GM23248 (cell line): ENCODE data around the gene SOD2. TPM values are rescaled to one million over a fixed set of nuclear protein-coding genes. Genes with fewer than 3 reads are reported as not detected.

Experiments used
- DNase-seq: peaks from one replicate; pipeline ENCODE4 v3.0.0-alpha.2; 2015
- H2AFZ ChIP-seq: fragments of 200-600 bp; sonication (generic); 2 replicates; pipeline ENCODE4 v1.6.1; 2016; ENCODE audit warnings: antibody characterized with exemption
- H3F3A ChIP-seq: fragments of 200-600 bp; sonication (generic); 2 replicates; pipeline ENCODE4 v1.6.1; 2016; ENCODE audit warnings: mild to moderate bottlenecking, antibody characterized with exemption, mixed run types; ENCODE audit not compliant: insufficient read depth
- H3K27ac ChIP-seq: fragments of 200-600 bp; sonication (generic); 2 replicates; pipeline ENCODE4 v1.5.1; 2016; ENCODE audit warnings: mild to moderate bottlenecking
- H3K27me3 ChIP-seq: fragments of 200-600 bp; sonication (generic); replicated peaks from 2 replicates; pipeline ENCODE4 v1.6.1; 2016; ENCODE audit warnings: mild to moderate bottlenecking; ENCODE audit not compliant: insufficient read depth
- H3K36me3 ChIP-seq: fragments of 200-600 bp; sonication (generic); 2 replicates; pipeline ENCODE4 v1.6.1; 2016; ENCODE audit warnings: low read depth, mild to moderate bottlenecking
- H3K4me1 ChIP-seq: fragments of 200-600 bp; sonication (generic); 2 replicates; pipeline ENCODE4 v1.6.1; 2016; ENCODE audit warnings: mild to moderate bottlenecking; ENCODE audit not compliant: insufficient read depth
- H3K4me2 ChIP-seq: fragments of 200-600 bp; sonication (generic); one replicate; pipeline ENCODE4 v1.6.1; 2016; ENCODE audit warnings: mild to moderate bottlenecking; ENCODE audit not compliant: unreplicated experiment
- H3K4me3 ChIP-seq: fragments of 200-600 bp; sonication (generic); 2 replicates; pipeline ENCODE4 v1.5.1; 2016; ENCODE audit warnings: mild to moderate bottlenecking
- H3K79me2 ChIP-seq: fragments of 200-600 bp; sonication (generic); 2 replicates; pipeline ENCODE4 v1.6.1; 2016; ENCODE audit warnings: mild to moderate bottlenecking; ENCODE audit not compliant: insufficient read depth
- H3K9ac ChIP-seq: fragments of 200-600 bp; sonication (generic); 2 replicates; pipeline ENCODE4 v1.6.1; 2016; ENCODE audit warnings: mild to moderate bottlenecking
- H3K9me2 ChIP-seq: fragments of 200-600 bp; sonication (generic); 2 replicates; pipeline ENCODE4 v1.6.1; 2016; ENCODE audit warnings: mixed run types, mild to moderate bottlenecking, moderate library complexity; ENCODE audit not compliant: insufficient read depth
- H3K9me3 ChIP-seq: fragments of 200-600 bp; sonication (generic); one replicate; pipeline ENCODE4 v1.6.1; 2017; ENCODE audit warnings: low read depth
- H4K20me1 ChIP-seq: fragments of 200-600 bp; sonication (generic); 2 replicates; pipeline ENCODE4 v1.6.0; 2016; ENCODE audit not compliant: insufficient read depth
- EZH2 ChIP-seq: fragments of 200-600 bp; sonication (generic); IDR thresholded peaks from 2 replicates; pipeline ENCODE4 v1.6.1; 2018; ENCODE audit warnings: antibody characterized with exemption, mild to moderate bottlenecking; ENCODE audit not compliant: insufficient read depth, poor library complexity, severe bottlenecking
- EZH2phosphoT487 ChIP-seq: fragments of 200-600 bp; sonication (generic); IDR thresholded peaks from 2 replicates; pipeline ENCODE4 v1.6.1; 2018; ENCODE audit warnings: antibody characterized with exemption, moderate library complexity, mild to moderate bottlenecking, low read depth; ENCODE audit not compliant: insufficient read depth
- WGBS, 2 experiments: methylation state at CpG; one replicate each; pipeline ENCODE4 v1.1.6; 2015 to 2017; ENCODE audit warnings: low lambda C conversion rate in 2 of 2, low coverage in 1 of 2; ENCODE audit errors: missing lambda C conversion rate in 2 of 2; 5-methylcytosine and 5-hydroxymethylcytosine counted together
- in situ Hi-C: fragments of 300-500 bp; cut with MboI; formaldehyde crosslinking; loops from 2 replicates; pipeline ENCODE4 v1.15.0; 2020
- polyA plus RNA-seq: library from polyadenylated mRNA; unstranded; fragments of >200 nt; fragmentation: Nextera tagmentation; extraction: Ambion mirVana; gene quantifications from 2 replicates; pipeline ENCODE4 v1.2.1, GENCODE V29; 2016
- total RNA-seq: library from RNA; depleted of rRNA; stranded (reverse); fragments of >200 nt; shearing (Covaris generic); gene quantifications from 2 replicates; pipeline ENCODE4 v1.2.3, GENCODE V29; 2014

SOD2 gene
- total and polyA plus RNA-seq, 2 experiments from 2014 or later = 53.1 to 62.6 TPM

DNA sequence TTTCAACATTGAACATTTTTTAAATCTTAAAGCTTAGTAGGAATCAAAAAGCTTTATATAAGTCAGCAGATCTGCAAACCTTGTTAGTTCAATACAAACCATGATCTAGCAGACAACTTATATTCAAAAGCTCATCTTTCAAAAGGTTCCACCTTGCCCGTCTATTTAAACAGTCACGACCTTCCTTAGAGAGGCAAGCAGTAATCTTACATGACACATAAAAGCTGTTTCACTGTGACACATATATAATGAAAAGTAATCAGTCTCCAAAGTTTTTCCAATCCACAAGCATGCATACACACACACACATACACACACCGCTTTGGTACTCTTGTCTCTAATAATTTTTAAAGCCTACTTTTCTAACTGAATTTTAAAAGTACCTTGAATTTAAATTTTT, 12.9 kb downstream of the SOD2 start:
- peaks cover 14% of the 10 kb centered on the region for H3K36me3 ChIP-seq
- no peaks in the 10 kb centered on the region for H3K27me3 ChIP-seq
- H3K9me3 ChIP-seq = no peaks in the 10 kb centered on the region
- H3K27ac ChIP-seq = peak overlapping the region; percentile 61
- no peaks in the 10 kb centered on the region for H3K9me2 ChIP-seq
- peak overlapping the region; percentile 40 for H3K4me2 ChIP-seq
- H3K4me3 ChIP-seq = no peak overlapping the region
- DNase-seq = peak; percentile 45
- in situ Hi-C loops = loop anchor here (25.0 kb wide), 1 partner anchor 782 kb away; no protein-coding TSS in a partner anchor
- no peaks in the 10 kb centered on the region for H3K79me2 ChIP-seq
- H4K20me1 ChIP-seq = no peaks in the 10 kb centered on the region
- H3F3A ChIP-seq = peaks cover 24% of the 10 kb centered on the region
- H3K4me1 ChIP-seq = peaks cover 17% of the 10 kb centered on the region
- no peak overlapping the region; the same call in 1 of the 2 replicates for H2AFZ ChIP-seq
- peak overlapping the region; percentile 11; the same call in 1 of the 2 replicates for H3K9ac ChIP-seq
- WGBS, 2 experiments = 69 to 79% methylated on average over 3 of the region's 3 CpGs
- TF ChIP-seq EZH2phosphoT487 (no peak), EZH2 (no peak)

DNA sequence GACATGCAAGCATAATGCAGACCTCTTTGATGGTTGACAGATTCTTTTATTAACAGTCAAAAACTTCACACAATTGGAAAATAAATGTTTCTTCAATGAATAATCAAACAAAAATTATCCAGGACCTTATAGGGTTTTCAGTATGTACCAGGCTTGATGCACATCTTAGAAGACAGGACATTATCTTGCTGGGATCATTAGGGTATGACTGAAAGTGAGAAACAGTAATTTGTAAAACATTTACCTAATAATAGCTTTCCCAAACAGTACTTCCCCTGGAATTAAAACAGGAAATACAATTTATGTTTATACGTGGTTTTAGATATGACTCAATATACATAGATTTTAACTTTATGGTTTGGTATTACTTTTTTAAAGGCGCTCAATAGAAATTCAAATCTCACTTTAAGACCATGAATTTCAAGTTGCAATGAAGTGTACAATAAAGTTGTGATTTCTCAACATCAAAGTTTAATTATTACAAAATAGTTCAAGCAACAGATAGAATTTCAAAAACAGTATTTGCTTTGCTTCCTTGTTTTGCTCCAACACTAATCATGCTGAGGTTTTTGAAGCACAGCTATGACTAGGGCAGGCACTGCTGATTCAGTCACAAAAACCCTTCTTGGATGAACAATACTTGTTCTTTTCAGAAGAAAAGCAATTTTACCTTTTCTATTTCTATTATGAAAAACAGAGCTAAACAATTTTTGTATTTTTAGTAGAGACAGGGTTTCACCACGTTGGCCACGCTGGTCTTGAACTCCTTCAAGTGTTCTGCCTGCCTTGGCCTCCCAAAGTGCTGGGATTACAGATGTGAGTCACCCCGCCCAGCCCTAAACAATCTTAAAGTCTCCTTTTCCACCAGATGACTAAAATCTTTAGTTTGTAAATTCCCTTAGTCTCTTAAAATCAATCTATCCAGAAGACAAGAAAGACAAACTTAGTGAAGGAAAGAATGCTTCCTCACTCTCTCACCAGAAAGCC, 13.7 kb downstream of the SOD2 start:
- DNase-seq = peak; percentile 77
- peak overlapping the region; percentile 40 for H3K4me2 ChIP-seq

DNA sequence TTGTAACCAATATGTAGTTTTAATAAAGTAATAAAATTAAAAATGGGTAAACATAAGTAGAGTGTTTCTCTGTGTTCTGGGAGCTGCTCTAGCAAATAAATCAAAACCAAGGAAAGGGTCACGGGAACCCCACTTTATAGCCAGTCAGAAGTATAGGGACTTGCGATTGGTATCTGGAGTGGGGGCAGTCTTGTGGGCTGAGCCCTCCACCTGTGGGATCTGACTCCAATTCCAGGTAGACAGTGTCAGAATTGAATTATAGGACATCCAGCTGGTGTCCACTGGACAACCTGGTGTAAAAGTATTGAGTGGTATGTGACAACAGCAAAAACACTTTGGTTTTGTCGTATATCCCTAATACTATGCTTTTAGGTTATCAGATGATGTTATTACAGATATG, 14.5 kb downstream of the SOD2 start:
- in situ Hi-C loops = loop anchor here (25.0 kb wide), 1 partner anchor 784 kb away; no protein-coding TSS in a partner anchor
- DNase-seq = no peak
- H3K4me1 ChIP-seq = peaks cover 17% of the 10 kb centered on the region

More for the DNA sequence above, 13.7 kb downstream of the SOD2 start:
- peak overlapping the region; percentile 11; the same call in 1 of the 2 replicates for H3K9ac ChIP-seq
- TF ChIP-seq EZH2phosphoT487 (no peak), EZH2 (no peak)
- peaks cover 24% of the 10 kb centered on the region for H3F3A ChIP-seq
- no peaks in the 10 kb centered on the region for H3K9me3 ChIP-seq
- H3K4me1 ChIP-seq = peaks cover 17% of the 10 kb centered on the region
- peaks cover 8% of the 10 kb centered on the region; the same call in 1 of the 2 replicates for H3K36me3 ChIP-seq
- no peaks in the 10 kb centered on the region for H4K20me1 ChIP-seq
- H3K27ac ChIP-seq = peak overlapping the region; percentile 61
- H2AFZ ChIP-seq = no peak overlapping the region; the same call in 1 of the 2 replicates
- H3K4me3 ChIP-seq = no peak overlapping the region
- in situ Hi-C loops = loop anchor here (25.0 kb wide), 1 partner anchor 783 kb away; no protein-coding TSS in a partner anchor
- WGBS, 2 experiments = 43 to 47% methylated on average over 5 of the region's 5 CpGs
- H3K79me2 ChIP-seq = no peaks in the 10 kb centered on the region
- H3K27me3 ChIP-seq = no peaks in the 10 kb centered on the region
- no peaks in the 10 kb centered on the region for H3K9me2 ChIP-seq

GRCh38 chr6:159677506-159678165, 15.4 kb downstream of the SOD2 start:
- H3K9ac ChIP-seq = no peak overlapping the region
- H3F3A ChIP-seq = peaks cover 24% of the 10 kb centered on the region
- no peaks in the 10 kb centered on the region for H3K27me3 ChIP-seq
- 97 to 98% methylated on average over 5 of the region's 5 CpGs for WGBS, 2 experiments
- H4K20me1 ChIP-seq = no peaks in the 10 kb centered on the region
- peaks cover 17% of the 10 kb centered on the region for H3K4me1 ChIP-seq
- H3K9me2 ChIP-seq = no peaks in the 10 kb centered on the region
- H3K4me3 ChIP-seq = no peak overlapping the region
- in situ Hi-C loops = loop anchor here (25.0 kb wide), 1 partner anchor 785 kb away; no protein-coding TSS in a partner anchor
- DNase-seq = no peak
- H3K27ac ChIP-seq = no peak overlapping the region
- TF ChIP-seq EZH2 (no peak), EZH2phosphoT487 (no peak)
- peaks cover 2% of the 10 kb centered on the region; the same call in 1 of the 2 replicates for H3K36me3 ChIP-seq
- no peak overlapping the region for H2AFZ ChIP-seq
- H3K79me2 ChIP-seq = no peaks in the 10 kb centered on the region
- H3K9me3 ChIP-seq = no peaks in the 10 kb centered on the region
- no peak overlapping the region for H3K4me2 ChIP-seq

More for the DNA sequence above, 14.5 kb downstream of the SOD2 start:
- H3K9ac ChIP-seq = no peak overlapping the region
- H3K36me3 ChIP-seq = peaks cover 7% of the 10 kb centered on the region; the same call in 1 of the 2 replicates
- H3F3A ChIP-seq = peaks cover 24% of the 10 kb centered on the region
- H3K4me3 ChIP-seq = no peak overlapping the region
- no peaks in the 10 kb centered on the region for H3K9me3 ChIP-seq
- H3K27me3 ChIP-seq = no peaks in the 10 kb centered on the region
- no peak overlapping the region for H3K27ac ChIP-seq
- H3K4me2 ChIP-seq = no peak overlapping the region
- H3K79me2 ChIP-seq = no peaks in the 10 kb centered on the region
- H3K9me2 ChIP-seq = no peaks in the 10 kb centered on the region
- TF ChIP-seq EZH2phosphoT487 (no peak), EZH2 (no peak)
- no peak overlapping the region for H2AFZ ChIP-seq
- H4K20me1 ChIP-seq = no peaks in the 10 kb centered on the region
- WGBS, 2 experiments = 97 to 99% methylated on average over 3 of the region's 3 CpGs
